SK-N-SH (cell line): ENCODE data around the gene CTBP2. TPM values are rescaled to one million over a fixed set of nuclear protein-coding genes. Genes with fewer than 3 reads are reported as not detected.

Experiments used
- CTCF ChIA-PET: fragments of 300-600, 350-600 bp; formaldehyde crosslinking; extraction: SDS; loops from one replicate; lab custom pipeline; 2021; lab: Yijun Ruan, JAX
- POLR2A ChIA-PET: fragments of 350-600 bp; sonication (Branson Sonifier 250); formaldehyde crosslinking; extraction: SDS; loops from one replicate; lab custom pipeline; 2020; ENCODE audit warnings: antibody characterized with exemption, inconsistent platforms; lab: Yijun Ruan, JAX
- DNase-seq: peaks from one replicate; pipeline ENCODE4 v3.0.0; 2012
- H2AFZ ChIP-seq: fragments of 200-600 bp; sonication (generic); 2 replicates; pipeline ENCODE4 v1.8.1; 2016; ENCODE audit warnings: antibody characterized with exemption, mild to moderate bottlenecking, low read depth
- H3F3A ChIP-seq: fragments of 200-600 bp; sonication (generic); replicated peaks from 2 replicates; pipeline ENCODE3; 2016; ENCODE audit warnings: antibody characterized with exemption, mild to moderate bottlenecking; ENCODE audit not compliant: insufficient read depth
- H3K27ac ChIP-seq, 2 experiments: fragments of 200-500 bp in 1 of 2; fragments of 200-600 bp in 1 of 2; sonication (Bioruptor generic) in 1 of 2; sonication (generic), shearing (Covaris generic) in 1 of 2; 2 replicates each; pipeline versions ENCODE4 v1.5.1 to v1.6.1; 2014 to 2016; ENCODE audit warnings: low read depth in 2 of 2, inconsistent platforms in 1 of 2, low read length in 1 of 2, mild to moderate bottlenecking in 1 of 2, mixed read lengths in 1 of 2
- H3K27me3 ChIP-seq: fragments of 200-600 bp; sonication (generic), shearing (Covaris generic); 2 replicates; pipeline ENCODE4 v1.6.1; 2016; ENCODE audit warnings: mixed run types; ENCODE audit not compliant: insufficient read depth
- H3K36me3 ChIP-seq, 2 experiments: fragments of 200-500 bp in 1 of 2; fragments of 200-600 bp in 1 of 2; sonication (Bioruptor generic) in 1 of 2; sonication (generic) in 1 of 2; replicated peaks in 1 of 2; 2 replicates each; pipeline versions ENCODE3 to v1.5.1; 2014 to 2016; ENCODE audit warnings: low read length in 1 of 2, mild to moderate bottlenecking in 1 of 2; ENCODE audit not compliant: insufficient read depth in 2 of 2, control insufficient read depth in 1 of 2
- H3K4me1 ChIP-seq, 2 experiments: fragments of 200-500 bp in 1 of 2; fragments of 200-600 bp in 1 of 2; sonication (Bioruptor generic) in 1 of 2; sonication (generic), shearing (Covaris generic) in 1 of 2; 2 replicates each; pipeline versions ENCODE4 v1.5.1 to v1.6.1; 2014 to 2016; ENCODE audit warnings: low read depth in 1 of 2, low read length in 1 of 2, mixed run types in 1 of 2; ENCODE audit not compliant: insufficient read depth in 2 of 2, control insufficient read depth in 1 of 2
- H3K4me2 ChIP-seq: fragments of 200-600 bp; sonication (generic), shearing (Covaris generic); 2 replicates; pipeline ENCODE4 v1.6.1; 2017; ENCODE audit warnings: mixed run types
- H3K4me3 ChIP-seq, 2 experiments: fragments of 200-500 bp in 1 of 2; fragments of 200-600 bp in 1 of 2; sonication (Bioruptor generic) in 1 of 2; sonication (generic), shearing (Covaris generic) in 1 of 2; 2 replicates each; pipeline versions ENCODE4 v1.5.1 to v1.8.1; 2014 to 2016; ENCODE audit warnings: low read depth in 2 of 2, inconsistent platforms in 1 of 2, low read length in 1 of 2, mild to moderate bottlenecking in 1 of 2, mixed read lengths in 1 of 2, moderate library complexity in 1 of 2
- H3K79me2 ChIP-seq: fragments of 200-600 bp; sonication (generic); 2 replicates; pipeline ENCODE4 v1.8.1; 2017; ENCODE audit warnings: mild to moderate bottlenecking; ENCODE audit not compliant: insufficient read depth
- H3K9ac ChIP-seq: fragments of 200-600 bp; sonication (generic); 2 replicates; pipeline ENCODE4 v1.6.1; 2017; ENCODE audit warnings: mixed run types
- H3K9me2 ChIP-seq: fragments of 200-600 bp; sonication (generic); 2 replicates; pipeline ENCODE4 v1.6.1; 2017; ENCODE audit warnings: mixed run types
- H3K9me3 ChIP-seq: fragments of 200-600 bp; sonication (generic); 2 replicates; pipeline ENCODE4 v1.6.1; 2017; ENCODE audit warnings: mixed run types, mild to moderate bottlenecking, moderate library complexity
- H4K20me1 ChIP-seq: fragments of 200-600 bp; sonication (generic); 2 replicates; pipeline ENCODE4 v1.6.1; 2017; ENCODE audit warnings: mild to moderate bottlenecking, mixed run types; ENCODE audit not compliant: insufficient read depth
- CHD2 ChIP-seq: fragments of 150-350 bp; IDR thresholded peaks from 2 replicates; pipeline ENCODE4 v1.6.1; 2018; ENCODE audit warnings: low read length; ENCODE audit not compliant: partially characterized antibody
- EP300 ChIP-seq, 2 experiments: IDR thresholded peaks; 2 replicates each; pipeline versions ENCODE4 v1.4.0 to v1.6.1; 2012; ENCODE audit warnings: borderline replicate concordance in 1 of 2, low read depth in 1 of 2, low read length in 1 of 2
- FOSL2 ChIP-seq: IDR thresholded peaks from 2 replicates; pipeline ENCODE4 v1.4.0; 2012; ENCODE audit warnings: low read depth, mild to moderate bottlenecking, moderate library complexity, borderline replicate concordance
- FOXM1 ChIP-seq: IDR thresholded peaks from 2 replicates; pipeline ENCODE4 v1.4.0; 2012; ENCODE audit warnings: low read depth, mild to moderate bottlenecking
- GABPA ChIP-seq: IDR thresholded peaks from 2 replicates; pipeline ENCODE4 v1.4.0; 2012; ENCODE audit warnings: low read depth, mild to moderate bottlenecking
- IRF3 ChIP-seq: fragments of 150-350 bp; IDR thresholded peaks from 2 replicates; pipeline ENCODE4 v1.6.1; 2016; ENCODE audit warnings: mild to moderate bottlenecking, low read depth, low read length
- MAX ChIP-seq: IDR thresholded peaks from 2 replicates; pipeline ENCODE4 v1.4.0; 2012; ENCODE audit warnings: low read depth
- RAD21 ChIP-seq: IDR thresholded peaks from 2 replicates; pipeline ENCODE4 v1.6.1; 2012; ENCODE audit warnings: mild to moderate bottlenecking, low read length
- SIN3A ChIP-seq: IDR thresholded peaks from 2 replicates; pipeline ENCODE4 v1.6.1; 2012; ENCODE audit warnings: low read depth, mild to moderate bottlenecking, low read length, moderate library complexity, borderline replicate concordance
- SMC3 ChIP-seq: IDR thresholded peaks from 2 replicates; pipeline ENCODE4 v1.6.1; 2012; ENCODE audit warnings: low read depth, low read length, improper control_type of control experiment
- TAF1 ChIP-seq: IDR thresholded peaks from 2 replicates; pipeline ENCODE4 v1.6.1; 2012; ENCODE audit warnings: low read depth, mild to moderate bottlenecking, low read length, moderate library complexity, borderline replicate concordance
- TCF12 ChIP-seq: IDR thresholded peaks from 2 replicates; pipeline ENCODE4 v1.4.0; 2012
- TEAD4 ChIP-seq: IDR thresholded peaks from 2 replicates; pipeline ENCODE4 v1.4.0; 2012; ENCODE audit warnings: mild to moderate bottlenecking, borderline replicate concordance; ENCODE audit not compliant: insufficient read depth
- USF2 ChIP-seq: fragments of 150-350 bp; IDR thresholded peaks from 2 replicates; pipeline ENCODE4 v1.6.1; 2017; ENCODE audit warnings: antibody characterized with exemption, low read length, low read depth, borderline replicate concordance
- YY1 ChIP-seq: IDR thresholded peaks from 2 replicates; pipeline ENCODE4 v1.4.0; 2012; ENCODE audit warnings: low read depth, mild to moderate bottlenecking
- WGBS: methylation state at CpG from one replicate; pipeline ENCODE4 v1.1.6; 2017; ENCODE audit warnings: low lambda C conversion rate; 5-methylcytosine and 5-hydroxymethylcytosine counted together
- polyA plus RNA-seq, 3 experiments: library from polyadenylated mRNA; depleted of rRNA; stranded (reverse); fragments of >200 nt; gene quantifications; 2 replicates each; pipeline ENCODE4 v1.2.3, GENCODE V29; 2012

Gene CTBP2
- polyA plus RNA-seq, 1 of the 3 experiments (the other 2 are of a cell fraction): 69.7 TPM

GRCh38 chr10:125175807-125176206 is 15.4 kb upstream of the CTBP2 start (continued):
- no peak for TF ChIP-seq IRF3
- TF ChIP-seq CHD2: no peak
- no peak for TF ChIP-seq USF2

- 72% methylated on average over 9 of the region's 9 CpGs for whole genome bisulfite sequencing
- peaks cover 6% of the 10 kb centered on the region; the same call in 1 of the 2 replicates for H3K27me3 ChIP-seq
- no peak overlapping the region for H3K9ac ChIP-seq
- CTCF ChIA-PET: no interaction called here
- no peak overlapping the region for H2AFZ ChIP-seq
- POLR2A ChIA-PET: no interaction called here
- no peaks in the 10 kb centered on the region for H3K36me3 ChIP-seq
- no peaks in the 10 kb centered on the region for H3K79me2 ChIP-seq
- no peak for TF ChIP-seq RAD21
- no peak for TF ChIP-seq CHD2
- TF ChIP-seq MAX: no peak
- no peak for TF ChIP-seq SIN3A
- TF ChIP-seq EP300 (IDR thresholded peaks at IDR 0.05; ENCODE audit: borderline replicate concordance in 1 of 2, low read depth in 1 of 2, low read length in 1 of 2): no peak
- TF ChIP-seq GABPA: no peak
- TF ChIP-seq FOXM1: no peak
- TF ChIP-seq TAF1: no peak
- TF ChIP-seq TEAD4: no peak
- TF ChIP-seq TCF12: no peak
- no peak for TF ChIP-seq IRF3
- TF ChIP-seq YY1: no peak
- no peak for TF ChIP-seq FOSL2
- no peak for TF ChIP-seq SMC3
- no peak for TF ChIP-seq USF2
- no peak overlapping the region for H3K4me2 ChIP-seq
- no peaks in the 10 kb centered on the region for H3F3A ChIP-seq
- no peak for DNase-seq
- H3K27ac ChIP-seq: no peak overlapping the region
- no peaks in the 10 kb centered on the region for H3K9me2 ChIP-seq
- peaks cover 0 to 6% of the 10 kb centered on the region in 2 experiments; a peak in 1 of 4 replicates for H3K4me1 ChIP-seq
- H3K9me3 ChIP-seq: no peaks in the 10 kb centered on the region
- H4K20me1 ChIP-seq: no peaks in the 10 kb centered on the region
- H3K4me3 ChIP-seq: no peak overlapping the region
These were observed 14.0 kb upstream of the CTBP2 start for GRCh38 chr10:125174360-125174759.
